Activated B cell treated with CpG ODN at 0.5 μM for 24 hours (primary cell): Measurements from ENCODE around the gene CNTN6. TPM values are rescaled to one million over a fixed set of nuclear protein-coding genes. Genes with fewer than 3 reads are reported as not detected.

Experiments used
- ATAC-seq: fragments of 200-7000 bp; cut with Tn5 transposase; one replicate; pipeline ENCODE4 v1.10.0; 2021; ENCODE audit warnings: low read depth, mild to moderate bottlenecking, moderate library complexity
- CTCF ChIA-PET: fragments of 350-600 bp; sonication (Branson Sonifier 250); formaldehyde crosslinking; loops from one replicate; lab custom pipeline; 2021; ENCODE audit warnings: antibody characterized with exemption; lab: Charles Lee
- POLR2A ChIA-PET: fragments of 350-600 bp; sonication (Branson Sonifier 250); formaldehyde crosslinking; loops from one replicate; lab custom pipeline; 2021; ENCODE audit warnings: antibody characterized with exemption; lab: Charles Lee
- DNase-seq: peaks from one replicate; pipeline ENCODE4 v3.0.0; 2022
- H3K27ac Mint-ChIP-seq: one replicate; pipeline ENCODE4 v1.8.0; 2020; ENCODE audit warnings: mixed read lengths
- H3K27me3 Mint-ChIP-seq: one replicate; pipeline ENCODE4 v1.8.0; 2021; ENCODE audit warnings: mixed read lengths
- H3K36me3 Mint-ChIP-seq: one replicate; pipeline ENCODE4 v1.8.0; 2021; ENCODE audit warnings: low read depth, mixed read lengths
- H3K4me1 Mint-ChIP-seq: one replicate; pipeline ENCODE4 v1.8.0; 2021; ENCODE audit warnings: mixed read lengths
- H3K4me3 Mint-ChIP-seq: one replicate; pipeline ENCODE4 v1.8.0; 2020; ENCODE audit warnings: mild to moderate bottlenecking, mixed read lengths
- H3K9me3 Mint-ChIP-seq: one replicate; pipeline ENCODE4 v1.8.0; 2020; ENCODE audit warnings: mixed read lengths
- CTCF ChIP-seq: fragments of 200-600 bp; IDR thresholded peaks from one replicate; pipeline ENCODE4 v1.8.0; 2022; ENCODE audit warnings: antibody characterized with exemption, mild to moderate bottlenecking
- intact Hi-C: fragments of 100-400 bp; cut with micrococcal nuclease; formaldehyde crosslinking; loops from one replicate; pipeline ENCODE4 v1.15.1; 2024
- total RNA-seq: library from RNA; stranded (reverse); gene quantifications from 2 replicates; pipeline ENCODE4 v1.2.3, GENCODE V29; 2022

The CNTN6 gene
- total RNA-seq, 1 donor from 2014 or later, result not detected

- Mint-ChIP-seq H3K4me1 (no peaks in the 10 kb centered on the region), H3K36me3 (no peaks in the 10 kb centered on the region), H3K9me3 (no peaks in the 10 kb centered on the region), H3K27ac (no peak overlapping the region), H3K4me3 (no peak overlapping the region), H3K27me3 (no peaks in the 10 kb centered on the region)
- ATAC-seq (no peak), DNase-seq (no peak)
- CTCF ChIA-PET, result no interaction called here
- intact Hi-C loops, result no loop called here
- POLR2A ChIA-PET, result no interaction called here
- TF ChIP-seq CTCF, result no peak
Observed at GRCh38 chr3:1294586-1294985, 201.8 kb downstream of the CNTN6 start.

- H3K27ac Mint-ChIP-seq, result no peak overlapping the region
- DNase-seq (no peak), ATAC-seq (peak; percentile 37)
- no peaks in the 10 kb centered on the region for H3K9me3 Mint-ChIP-seq
- no peaks in the 10 kb centered on the region for H3K27me3 Mint-ChIP-seq
- no peaks in the 10 kb centered on the region for H3K36me3 Mint-ChIP-seq
- CTCF ChIA-PET, result no interaction called here
- TF ChIP-seq CTCF, result no peak
- H3K4me1 Mint-ChIP-seq, result peaks cover 9% of the 10 kb centered on the region
- POLR2A ChIA-PET, result no interaction called here
- intact Hi-C loops, result no loop called here
- H3K4me3 Mint-ChIP-seq, result no peak overlapping the region
Observed at GRCh38 chr3:1318296-1319005, 225.6 kb downstream of the CNTN6 start.

- intact Hi-C loops, result no loop called here
- H3K4me3 Mint-ChIP-seq, result no peak overlapping the region
Observed at GRCh38 chr3:1326546-1326945, 233.7 kb downstream of the CNTN6 start.

GRCh38 chr3:1330107-1330506 is 237.3 kb downstream of the CNTN6 start:
- no peak for DNase-seq
- ATAC-seq, result no peak
- H3K27ac Mint-ChIP-seq, result no peak overlapping the region
- TF ChIP-seq CTCF, result no peak
- no peaks in the 10 kb centered on the region for H3K4me1 Mint-ChIP-seq
- H3K27me3 Mint-ChIP-seq, result no peaks in the 10 kb centered on the region
- H3K4me3 Mint-ChIP-seq, result no peak overlapping the region
- ChIA-PET POLR2A (no interaction called here), CTCF (no interaction called here)
- no peaks in the 10 kb centered on the region for H3K9me3 Mint-ChIP-seq
- intact Hi-C loops, result no loop called here
- no peaks in the 10 kb centered on the region for H3K36me3 Mint-ChIP-seq

More at GRCh38 chr3:1326546-1326945, 233.7 kb downstream of the CNTN6 start:
- ChIA-PET POLR2A (no interaction called here), CTCF (no interaction called here)
- Mint-ChIP-seq H3K36me3 (no peaks in the 10 kb centered on the region), H3K27ac (no peak overlapping the region), H3K4me1 (no peaks in the 10 kb centered on the region), H3K9me3 (no peaks in the 10 kb centered on the region), H3K27me3 (no peaks in the 10 kb centered on the region)
- DNase-seq, result no peak
- no peak for TF ChIP-seq CTCF
- ATAC-seq, result no peak

- Mint-ChIP-seq H3K27ac (no peak overlapping the region), H3K27me3 (no peaks in the 10 kb centered on the region), H3K4me3 (no peak overlapping the region), H3K9me3 (peaks cover 3% of the 10 kb centered on the region), H3K4me1 (peaks cover 4% of the 10 kb centered on the region), H3K36me3 (no peaks in the 10 kb centered on the region)
- TF ChIP-seq CTCF, result no peak
- DNase-seq, result no peak
- intact Hi-C loops, result no loop called here
- ATAC-seq, result no peak
- POLR2A ChIA-PET, result no interaction called here
- CTCF ChIA-PET, result no interaction called here
Observed at GRCh38 chr3:1346386-1346785, 253.6 kb downstream of the CNTN6 start.
